Esophagus muscularis mucosa (tissue), 4 donors: Measurements from ENCODE around the gene SCUBE2. TPM values are rescaled to one million over a fixed set of nuclear protein-coding genes. Genes with fewer than 3 reads are reported as not detected.

Source experiments
- DNase-seq: peaks from one replicate; pipeline ENCODE4 v3.0.0-alpha.2; 2017; ENCODE audit errors: extremely low spot score
- H3K27ac ChIP-seq, 4 donors: fragments of 200-600 bp; sonication (generic); replicated peaks in 1 of 4; 1 replicate in 3 of 4; 2 replicates in 1 of 4; pipeline ENCODE4 v1.5.1; 2016 to 2019; ENCODE audit warnings: mild to moderate bottlenecking in 1 of 4
- H3K27me3 ChIP-seq, 4 donors: fragments of 200-600 bp; sonication (generic); one replicate each; pipeline versions ENCODE4 v1.5.1 to v1.6.0; 2016 to 2019
- H3K36me3 ChIP-seq, 4 donors: fragments of 200-600 bp; sonication (generic); one replicate each; pipeline ENCODE4 v1.5.1; 2016 to 2019
- H3K4me1 ChIP-seq, 4 donors: fragments of 200-600 bp; sonication (generic); one replicate each; pipeline ENCODE4 v1.5.1; 2016 to 2019
- H3K4me3 ChIP-seq, 4 donors: fragments of 200-600 bp; sonication (generic); 1 replicate in 2 of 4; 2 replicates in 2 of 4; pipeline ENCODE4 v1.5.1; 2016 to 2019; ENCODE audit warnings: mild to moderate bottlenecking in 4 of 4, moderate library complexity in 1 of 4
- H3K9me3 ChIP-seq, 4 donors: fragments of 200-600 bp; sonication (generic); 1 replicate in 3 of 4; 2 replicates in 1 of 4; pipeline ENCODE4 v1.5.1; 2016 to 2019
- CTCF ChIP-seq, 3 experiments: fragments of 200-600 bp in 2 of 3; fragments of 450-650 bp in 1 of 3; sonication (generic) in 2 of 3; IDR thresholded peaks; one replicate each; pipeline ENCODE4 v1.5.1; 2017 to 2019; ENCODE audit warnings: antibody characterized with exemption in 3 of 3, mild to moderate bottlenecking in 2 of 3, moderate library complexity in 1 of 3
- EP300 ChIP-seq: sonication (generic); formaldehyde crosslinking; IDR thresholded peaks from one replicate; pipeline ENCODE4 v1.6.1; 2017; ENCODE audit warnings: antibody characterized with exemption
- POLR2A ChIP-seq: fragments of 450-650 bp; IDR thresholded peaks from one replicate; pipeline ENCODE4 v1.6.1; 2017; ENCODE audit warnings: antibody characterized with exemption, moderate library complexity, mild to moderate bottlenecking, low read depth
- POLR2AphosphoS5 ChIP-seq, 2 donors: sonication (generic); formaldehyde crosslinking; IDR thresholded peaks; one replicate each; pipeline ENCODE4 v1.6.1; 2017; ENCODE audit warnings: antibody characterized with exemption in 2 of 2
- WGBS: methylation state at CpG from one replicate; pipeline ENCODE4 v1.1.5; 2018; 5-methylcytosine and 5-hydroxymethylcytosine counted together
- intact Hi-C: fragments of 100-400 bp; cut with DNase I; formaldehyde crosslinking; loops from one replicate; pipeline ENCODE4 v1.15.1; 2023
- total RNA-seq, 4 donors: library from RNA; depleted of rRNA; stranded (reverse); fragments of >200 nt; gene quantifications; one replicate each; pipeline versions ENCODE4 v1.1.0 to v1.2.1, GENCODE V29; 2016

SCUBE2 gene
- total RNA-seq, 4 donors from 2014 or later: 1.7 to 11.5 (median 8.2) TPM

- DNase-seq: no peak
- Histone ChIP-seq H3K4me3 (no peak overlapping the region), H3K9me3 (no peaks in the 10 kb centered on the region), H3K4me1 (peaks cover 0 to 11% (median 4%) of the 10 kb centered on the region in 4 donors), H3K27ac (no peak overlapping the region), H3K36me3 (no peaks in the 10 kb centered on the region), H3K27me3 (no peaks in the 10 kb centered on the region)
- TF ChIP-seq POLR2A: no peak
- no peak for TF ChIP-seq POLR2AphosphoS5 (IDR thresholded peaks at IDR 0.05)
- no peak for TF ChIP-seq CTCF (IDR thresholded peaks at IDR 0.05)
- no peak for TF ChIP-seq EP300
- intact Hi-C loops: no loop called here
- WGBS: 76% methylated on average over 9 of the region's 9 CpGs
Observed at GRCh38 chr11:9025101-9025850, 66.1 kb downstream of the SCUBE2 start.

- intact Hi-C loops: no loop called here
- no peak overlapping the region for H3K27ac ChIP-seq
- H3K27me3 ChIP-seq: no peaks in the 10 kb centered on the region
- TF ChIP-seq EP300 (no peak), POLR2A (no peak), POLR2AphosphoS5 (IDR thresholded peaks at IDR 0.05) (no peak), CTCF (IDR thresholded peaks at IDR 0.05) (no peak)
- H3K36me3 ChIP-seq: no peaks in the 10 kb centered on the region
- H3K4me3 ChIP-seq: no peak overlapping the region
- no peak for DNase-seq
- H3K9me3 ChIP-seq: no peaks in the 10 kb centered on the region
- 94% methylated on average over 9 of the region's 9 CpGs for WGBS
- H3K4me1 ChIP-seq: peaks cover 0 to 9% (median 4%) of the 10 kb centered on the region in 4 donors
Observed at GRCh38 chr11:9022961-9023680, 68.3 kb downstream of the SCUBE2 start.

- no peaks in the 10 kb centered on the region for H3K27me3 ChIP-seq
- TF ChIP-seq POLR2A (no peak), CTCF (IDR thresholded peaks at IDR 0.05) (no peak), POLR2AphosphoS5 (IDR thresholded peaks at IDR 0.05) (no peak), EP300 (no peak)
- H3K9me3 ChIP-seq: no peaks in the 10 kb centered on the region
- H3K27ac ChIP-seq: no peak overlapping the region
- DNase-seq: no peak
- peaks cover 3 to 26% (median 17%) of the 10 kb centered on the region in 4 donors for H3K4me1 ChIP-seq
- WGBS: 55% methylated on average over 8 of the region's 8 CpGs
- intact Hi-C loops: no loop called here
- H3K4me3 ChIP-seq: no peak overlapping the region
- H3K36me3 ChIP-seq: no peaks in the 10 kb centered on the region
Observed at GRCh38 chr11:9020916-9021315, 70.5 kb downstream of the SCUBE2 start.

- peak; percentile 90 for DNase-seq
- no peak overlapping the region for H3K27ac ChIP-seq
- H3K36me3 ChIP-seq: no peaks in the 10 kb centered on the region
- intact Hi-C loops: no loop called here
- no peak for TF ChIP-seq CTCF (IDR thresholded peaks at IDR 0.05)
- no peak for TF ChIP-seq POLR2A
- no peak for TF ChIP-seq EP300
- TF ChIP-seq POLR2AphosphoS5 (IDR thresholded peaks at IDR 0.05): no peak
- no peaks in the 10 kb centered on the region for H3K9me3 ChIP-seq
- peaks cover 10 to 32% (median 19%) of the 10 kb centered on the region in 4 donors for H3K4me1 ChIP-seq
- no peak overlapping the region for H3K4me3 ChIP-seq
- no peaks in the 10 kb centered on the region for H3K27me3 ChIP-seq
- 94% methylated on average over 6 of the region's 6 CpGs for WGBS
Observed at GRCh38 chr11:9019861-9020260, 71.5 kb downstream of the SCUBE2 start.
